ENCODE data around the gene CMTM6.
"Not testable (repeated sequence)": the region's sequence is repeated elsewhere in the genome, so short reads cannot be mapped to it uniquely, and the experiment has no call there.

Gene CMTM6

DNA sequence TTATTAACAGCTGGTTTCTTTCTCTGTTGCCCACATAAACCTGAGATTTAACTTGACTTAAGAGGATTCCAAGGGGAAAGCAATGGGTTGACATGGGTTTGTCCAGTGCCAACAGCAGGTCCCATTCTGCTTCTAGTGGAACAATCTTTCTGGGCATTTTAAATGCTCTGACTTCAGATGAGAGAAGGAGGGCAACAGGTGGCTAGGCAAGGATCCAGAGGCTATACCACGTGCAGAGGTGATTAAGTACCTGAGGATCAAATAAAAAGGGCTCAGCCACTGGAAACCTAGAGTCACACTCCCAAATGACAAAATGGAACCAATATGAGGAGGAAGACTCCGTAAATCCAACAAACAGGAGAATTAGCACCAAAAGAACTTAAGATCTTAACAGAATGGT lies 28.5 kb downstream of the CMTM6 start:
- Histone ChIP-seq H3K4me3 (ENCODE audit: low read depth, low read length) (no peak overlapping the region), H3K4me1 (ENCODE audit: control insufficient read depth, insufficient read depth, low read length) (no peaks in the 10 kb centered on the region; the same call in 1 of the 2 replicates), H3K36me3 (ENCODE audit: control insufficient read depth in 2 of 2, insufficient read depth in 1 of 2, low read length in 2 of 2) (peaks cover 0 to under 1% of the 10 kb centered on the region in 2 experiments; a peak in 1 of 3 replicates), H3K27ac (ENCODE audit: extremely low read depth, low read depth, low read length) (no peak overlapping the region), H3K9me3 (ENCODE audit: control insufficient read depth, insufficient read depth, low read depth, low read length) (no peaks in the 10 kb centered on the region)
- ChIA-PET CTCF (interaction anchor here (0.6 to 1.2 kb wide), 4 partner anchors 8 to 177 kb away, joined by 3 to 6 read pairs (median 3); no protein-coding TSS in a partner anchor), POLR2A (no interaction called here)
- no peak for TF ChIP-seq ZNF302 (tag by site-specific recombination; IDR thresholded peaks at IDR 0.05; ENCODE audit: low read depth)
- TF ChIP-seq ZNF843 (tag by site-specific recombination; IDR thresholded peaks at IDR 0.05) = no peak
- TF ChIP-seq SCRT2 (tag by site-specific recombination; IDR thresholded peaks at IDR 0.05) = peak; percentile 85
- TF ChIP-seq, protein P1, sequence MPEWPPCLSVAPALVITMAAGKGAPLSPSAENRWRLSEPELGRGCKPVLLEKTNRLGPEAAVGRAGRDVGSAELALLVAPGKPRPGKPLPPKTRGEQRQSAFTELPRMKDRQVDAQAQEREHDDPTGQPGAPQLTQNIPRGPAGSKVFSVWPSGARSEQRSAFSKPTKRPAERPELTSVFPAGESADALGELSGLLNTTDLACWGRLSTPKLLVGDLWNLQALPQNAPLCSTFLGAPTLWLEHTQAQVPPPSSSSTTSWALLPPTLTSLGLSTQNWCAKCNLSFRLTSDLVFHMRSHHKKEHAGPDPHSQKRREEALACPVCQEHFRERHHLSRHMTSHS (tag by site-specific recombination; IDR thresholded peaks at IDR 0.05) = no peak
- peak; percentile 70; the same call in 1 of the 2 replicates for TF ChIP-seq SCRT1 (tag by site-specific recombination; IDR thresholded peaks at IDR 0.05; ENCODE audit: borderline replicate concordance)

DNA sequence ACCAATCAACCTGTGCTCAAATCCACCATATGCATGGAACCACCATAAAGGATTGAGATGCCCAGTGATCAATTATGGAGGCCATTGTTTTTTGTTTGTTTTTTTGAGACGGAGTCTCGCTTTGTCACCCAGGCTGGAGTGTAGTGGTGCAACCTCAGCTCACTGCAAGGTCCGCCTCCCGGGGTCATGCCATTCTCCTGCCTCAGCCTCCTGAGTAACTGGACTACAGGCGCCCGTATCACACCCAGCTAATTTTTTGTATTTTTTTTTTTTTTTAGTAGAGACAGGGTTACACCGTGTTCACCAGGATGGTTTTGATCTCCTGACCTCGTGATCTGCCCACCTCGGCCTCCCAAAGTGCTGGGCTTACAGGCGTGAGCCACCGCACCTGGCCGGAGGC lies 30.5 kb downstream of the CMTM6 start:
- POLR2A ChIA-PET; H3K36me3 ChIP-seq (ENCODE audit: control insufficient read depth in 2 of 2, insufficient read depth in 1 of 2, low read length in 2 of 2): not testable (repeated sequence)

DNA sequence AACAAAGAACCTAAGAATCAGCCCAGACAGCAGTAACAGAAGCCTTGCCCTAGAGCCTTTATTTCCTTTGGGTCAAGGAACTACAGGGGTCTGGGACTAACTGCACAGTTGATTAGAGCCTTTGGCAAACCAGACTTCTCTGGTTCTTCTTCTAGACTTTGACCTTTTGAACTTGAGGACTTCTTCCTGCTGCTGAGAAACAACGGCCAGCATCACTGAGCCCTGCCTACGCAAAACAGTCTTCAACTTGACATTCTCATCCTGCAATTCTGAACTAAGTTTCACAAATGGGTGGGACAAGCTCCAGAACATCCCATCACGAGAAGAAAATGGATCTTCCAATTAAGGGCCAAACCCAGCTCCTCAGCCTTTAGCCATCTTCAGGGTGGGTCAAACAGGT lies 31.4 kb downstream of the CMTM6 start:
- Histone ChIP-seq H3K4me3 (ENCODE audit: low read depth, low read length) (no peak overlapping the region), H3K4me1 (ENCODE audit: control insufficient read depth, insufficient read depth, low read length) (no peaks in the 10 kb centered on the region; the same call in 1 of the 2 replicates), H3K27ac (ENCODE audit: extremely low read depth, low read depth, low read length) (no peak overlapping the region), H3K36me3 (ENCODE audit: control insufficient read depth in 2 of 2, insufficient read depth in 1 of 2, low read length in 2 of 2) (peaks cover 0 to 8% of the 10 kb centered on the region in 2 experiments; a peak in 1 of 3 replicates), H3K9me3 (ENCODE audit: control insufficient read depth, insufficient read depth, low read depth, low read length) (no peaks in the 10 kb centered on the region)
- ChIA-PET POLR2A (no interaction called here), CTCF (interaction anchor here (6.3 kb wide), 1 partner anchor 96 kb away, joined by 57 read pairs; no protein-coding TSS in a partner anchor)
- no peak for TF ChIP-seq ZNF544 (tag by site-specific recombination; IDR thresholded peaks at IDR 0.05)
- TF ChIP-seq ZEB2 (tag by site-specific recombination; IDR thresholded peaks at IDR 0.05) = no peak
- TF ChIP-seq RBAK (tag by site-specific recombination; IDR thresholded peaks at IDR 0.05) = no peak
- TF ChIP-seq KLF7 (tag by site-specific recombination; IDR thresholded peaks at IDR 0.05; ENCODE audit: borderline replicate concordance) = no peak
- TF ChIP-seq ZNF473 (tag by site-specific recombination; IDR thresholded peaks at IDR 0.05) = no peak
- TF ChIP-seq ZNF23 (tag by site-specific recombination; IDR thresholded peaks at IDR 0.05; ENCODE audit: borderline replicate concordance) = no peak
- no peak for TF ChIP-seq SCRT1 (tag by site-specific recombination; IDR thresholded peaks at IDR 0.05; ENCODE audit: borderline replicate concordance)
- no peak for TF ChIP-seq ZNF585B (tag by site-specific recombination; IDR thresholded peaks at IDR 0.05)
- no peak for TF ChIP-seq PRDM1 (tag by site-specific recombination; IDR thresholded peaks at IDR 0.05)
- TF ChIP-seq ZNF549 (tag by site-specific recombination; IDR thresholded peaks at IDR 0.05) = no peak
- TF ChIP-seq ZNF133 (tag by site-specific recombination; IDR thresholded peaks at IDR 0.05) = no peak
- no peak for TF ChIP-seq GLIS2 (tag by site-specific recombination; IDR thresholded peaks at IDR 0.05)
- TF ChIP-seq GLI4 (tag by site-specific recombination; IDR thresholded peaks at IDR 0.05) = no peak
- TF ChIP-seq WT1 (tag by site-specific recombination; IDR thresholded peaks at IDR 0.05) = no peak

More for the DNA sequence above, 30.5 kb downstream of the CMTM6 start:
- CTCF ChIA-PET = interaction anchor here (0.7 to 6.3 kb wide), 2 partner anchors 17 to 97 kb away, joined by 3 to 57 read pairs; no protein-coding TSS in a partner anchor
- H3K9me3 ChIP-seq (ENCODE audit: control insufficient read depth, insufficient read depth, low read depth, low read length); H3K4me1 ChIP-seq (ENCODE audit: control insufficient read depth, insufficient read depth, low read length); H3K27ac ChIP-seq (ENCODE audit: extremely low read depth, low read depth, low read length); H3K4me3 ChIP-seq (ENCODE audit: low read depth, low read length): not testable (repeated sequence)

DNA sequence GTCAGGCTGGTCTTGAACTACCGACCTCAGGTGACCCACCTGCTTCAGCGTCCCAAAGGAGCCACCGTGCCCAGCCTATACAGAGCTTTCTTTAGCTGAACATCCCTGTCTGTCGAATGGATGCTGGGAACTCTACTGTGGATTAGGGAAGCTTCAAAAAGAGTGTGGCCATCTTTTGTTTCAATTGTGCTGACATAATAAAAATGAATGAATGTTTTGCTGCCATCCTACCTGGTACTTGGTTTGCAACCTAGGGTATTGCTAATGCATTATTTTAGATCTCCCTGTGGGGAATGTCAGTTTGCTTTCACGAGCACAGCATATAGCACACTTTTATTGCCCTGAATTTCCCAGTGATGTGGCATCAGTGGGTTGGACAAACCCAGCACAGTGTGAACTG lies 32.3 kb downstream of the CMTM6 start:
- TF ChIP-seq, protein P2, sequence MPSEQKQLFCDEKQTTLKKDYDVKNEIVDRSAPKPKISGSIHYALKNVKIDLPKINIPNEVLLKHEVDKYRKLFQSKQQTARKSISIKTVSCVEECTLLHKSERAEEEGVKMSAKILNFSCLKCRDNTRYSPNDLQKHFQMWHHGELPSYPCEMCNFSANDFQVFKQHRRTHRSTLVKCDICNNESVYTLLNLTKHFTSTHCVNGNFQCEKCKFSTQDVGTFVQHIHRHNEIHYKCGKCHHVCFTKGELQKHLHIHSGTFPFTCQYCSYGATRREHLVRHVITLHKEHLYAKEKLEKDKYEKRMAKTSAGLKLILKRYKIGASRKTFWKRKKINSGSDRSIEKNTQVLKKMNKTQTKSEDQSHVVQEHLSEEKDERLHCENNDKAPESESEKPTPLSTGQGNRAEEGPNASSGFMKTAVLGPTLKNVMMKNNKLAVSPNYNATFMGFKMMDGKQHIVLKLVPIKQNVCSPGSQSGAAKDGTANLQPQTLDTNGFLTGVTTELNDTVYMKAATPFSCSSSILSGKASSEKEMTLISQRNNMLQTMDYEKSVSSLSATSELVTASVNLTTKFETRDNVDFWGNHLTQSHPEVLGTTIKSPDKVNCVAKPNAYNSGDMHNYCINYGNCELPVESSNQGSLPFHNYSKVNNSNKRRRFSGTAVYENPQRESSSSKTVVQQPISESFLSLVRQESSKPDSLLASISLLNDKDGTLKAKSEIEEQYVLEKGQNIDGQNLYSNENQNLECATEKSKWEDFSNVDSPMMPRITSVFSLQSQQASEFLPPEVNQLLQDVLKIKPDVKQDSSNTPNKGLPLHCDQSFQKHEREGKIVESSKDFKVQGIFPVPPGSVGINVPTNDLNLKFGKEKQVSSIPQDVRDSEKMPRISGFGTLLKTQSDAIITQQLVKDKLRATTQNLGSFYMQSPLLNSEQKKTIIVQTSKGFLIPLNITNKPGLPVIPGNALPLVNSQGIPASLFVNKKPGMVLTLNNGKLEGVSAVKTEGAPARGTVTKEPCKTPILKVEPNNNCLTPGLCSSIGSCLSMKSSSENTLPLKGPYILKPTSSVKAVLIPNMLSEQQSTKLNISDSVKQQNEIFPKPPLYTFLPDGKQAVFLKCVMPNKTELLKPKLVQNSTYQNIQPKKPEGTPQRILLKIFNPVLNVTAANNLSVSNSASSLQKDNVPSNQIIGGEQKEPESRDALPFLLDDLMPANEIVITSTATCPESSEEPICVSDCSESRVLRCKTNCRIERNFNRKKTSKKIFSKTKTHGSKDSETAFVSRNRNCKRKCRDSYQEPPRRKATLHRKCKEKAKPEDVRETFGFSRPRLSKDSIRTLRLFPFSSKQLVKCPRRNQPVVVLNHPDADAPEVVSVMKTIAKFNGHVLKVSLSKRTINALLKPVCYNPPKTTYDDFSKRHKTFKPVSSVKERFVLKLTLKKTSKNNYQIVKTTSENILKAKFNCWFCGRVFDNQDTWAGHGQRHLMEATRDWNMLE (tag by site-specific recombination; conservative IDR thresholded peaks at IDR 0.05; ENCODE audit: low read depth) = no peak
- H3K27ac ChIP-seq (ENCODE audit: extremely low read depth, low read depth, low read length) = no peak overlapping the region
- no peaks in the 10 kb centered on the region for H3K9me3 ChIP-seq (ENCODE audit: control insufficient read depth, insufficient read depth, low read depth, low read length)
- peaks cover 0 to 8% of the 10 kb centered on the region in 2 experiments; a peak in 1 of 3 replicates for H3K36me3 ChIP-seq (ENCODE audit: control insufficient read depth in 2 of 2, insufficient read depth in 1 of 2, low read length in 2 of 2)
- ChIA-PET CTCF (interaction anchor here (0.6 to 6.3 kb wide), 4 partner anchors 16 to 174 kb away, joined by 3 to 57 read pairs (median 4); no protein-coding TSS in a partner anchor), POLR2A (interaction anchor here (0.7 kb wide), 1 partner anchor 115 kb away, joined by 3 read pairs; no protein-coding TSS in a partner anchor)
- H3K4me3 ChIP-seq (ENCODE audit: low read depth, low read length) = no peak overlapping the region
- no peaks in the 10 kb centered on the region; the same call in 1 of the 2 replicates for H3K4me1 ChIP-seq (ENCODE audit: control insufficient read depth, insufficient read depth, low read length)

All from HEK293 (cell line).